Peyer's patch (tissue), 4 donors: ENCODE results near the gene FAT2. TPM values are rescaled to one million over a fixed set of nuclear protein-coding genes. Genes with fewer than 3 reads are reported as not detected.
"Not testable (repeated sequence)": the region's sequence is repeated elsewhere in the genome, so short reads cannot be mapped to it uniquely, and the experiment has no call there.

Experiments
- DNase-seq, 3 donors: peaks; one replicate each; pipeline ENCODE4 v3.0.0-alpha.2; 2017 to 2019
- H3K27ac ChIP-seq, 4 donors: fragments of 200-600 bp; sonication (generic); one replicate each; pipeline ENCODE4 v1.5.1; 2016 to 2019
- H3K27me3 ChIP-seq, 2 donors: fragments of 200-600 bp; sonication (generic); one replicate each; pipeline ENCODE4 v1.5.1; 2019
- H3K36me3 ChIP-seq, 3 donors: fragments of 200-600 bp; sonication (generic); one replicate each; pipeline ENCODE4 v1.5.1; 2016 to 2019
- H3K4me1 ChIP-seq, 4 donors: fragments of 200-600 bp; sonication (generic); one replicate each; pipeline ENCODE4 v1.5.1; 2016 to 2019
- H3K4me3 ChIP-seq, 4 donors: fragments of 200-600 bp; sonication (generic); 1 replicate in 3 of 4; 2 replicates in 1 of 4; pipeline ENCODE4 v1.5.1; 2016 to 2019; ENCODE audit warnings: mild to moderate bottlenecking in 1 of 4
- H3K9me3 ChIP-seq, 4 donors: fragments of 200-600 bp; sonication (generic); one replicate each; pipeline ENCODE4 v1.5.1; 2016 to 2019; ENCODE audit warnings: mild to moderate bottlenecking in 1 of 4
- POLR2A ChIP-seq, 2 donors: fragments of 450-650 bp; IDR thresholded peaks; one replicate each; pipeline ENCODE4 v1.5.1; 2017; ENCODE audit warnings: antibody characterized with exemption in 2 of 2, mild to moderate bottlenecking in 2 of 2, moderate library complexity in 2 of 2
- total RNA-seq, 4 donors: library from RNA; depleted of rRNA; stranded (reverse); fragments of >200 nt; gene quantifications; one replicate each; pipeline ENCODE4 v1.1.0, GENCODE V29; 2016
- TF ChIP-seq, protein P1 (sequence below), 6 experiments: fragments of 450-650 bp in 4 of 6; fragments of 200-600 bp in 2 of 6; sonication (generic) in 1 of 6; IDR thresholded peaks; one replicate each; pipeline ENCODE4 v1.5.1; 2017 to 2019; ENCODE audit warnings: antibody characterized with exemption in 6 of 6, mild to moderate bottlenecking in 3 of 6, moderate library complexity in 1 of 6

The FAT2 gene
- total RNA-seq, 4 donors from 2014 or later = under 0.01 TPM; not detected in 3

DNA sequence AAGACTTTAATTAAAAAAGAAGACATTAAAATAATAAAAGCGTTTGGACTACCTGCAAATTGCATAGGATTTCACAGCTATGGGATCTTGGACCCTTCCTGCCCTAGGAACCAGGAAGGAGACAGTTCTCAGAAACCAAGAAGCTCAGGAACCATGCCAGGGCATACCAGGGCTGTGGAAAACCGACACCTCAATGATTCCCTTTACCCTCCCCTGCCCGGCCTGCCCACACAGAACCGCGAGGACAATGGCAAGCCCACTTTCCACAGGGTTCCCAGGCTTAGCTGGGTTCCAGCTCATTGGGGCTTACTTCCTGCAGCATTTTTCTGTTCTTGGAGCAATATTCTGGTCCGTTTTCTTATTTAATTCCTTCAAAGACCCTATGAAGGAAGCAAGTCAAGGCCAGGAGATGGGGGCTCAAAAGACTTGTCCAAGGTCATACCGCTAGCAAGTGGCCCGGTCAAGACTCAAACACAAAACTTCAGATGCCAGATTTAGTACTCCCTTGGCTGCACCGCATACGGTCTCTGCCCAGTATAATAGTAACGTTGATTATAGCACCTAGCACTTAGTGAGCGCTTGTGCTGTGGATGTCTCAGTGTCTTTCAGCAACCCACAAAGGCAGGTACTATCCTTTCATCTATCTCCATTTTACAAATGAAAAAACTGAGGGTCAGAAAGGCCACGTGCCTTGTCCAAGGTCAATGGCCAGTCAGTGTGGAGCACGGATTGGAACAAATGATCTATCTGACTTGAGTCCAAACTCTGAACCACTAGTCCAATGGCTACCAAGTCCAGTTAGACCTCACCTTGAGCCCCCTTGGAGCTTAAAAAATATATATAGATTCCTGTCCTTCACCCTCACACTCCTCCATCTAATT is 6.8 kb downstream of the FAT2 start:
- H3K36me3 ChIP-seq = no peaks in the 10 kb centered on the region
- H3K27ac ChIP-seq = no peak overlapping the region
- peak in 1 of 3 donors; percentile 18 for DNase-seq
- no peaks in the 10 kb centered on the region for H3K4me1 ChIP-seq
- no peaks in the 10 kb centered on the region for H3K27me3 ChIP-seq
- no peak overlapping the region for H3K4me3 ChIP-seq
- no peaks in the 10 kb centered on the region for H3K9me3 ChIP-seq
- no peak for TF ChIP-seq POLR2A (IDR thresholded peaks at IDR 0.05)
- TF ChIP-seq, protein P1, sequence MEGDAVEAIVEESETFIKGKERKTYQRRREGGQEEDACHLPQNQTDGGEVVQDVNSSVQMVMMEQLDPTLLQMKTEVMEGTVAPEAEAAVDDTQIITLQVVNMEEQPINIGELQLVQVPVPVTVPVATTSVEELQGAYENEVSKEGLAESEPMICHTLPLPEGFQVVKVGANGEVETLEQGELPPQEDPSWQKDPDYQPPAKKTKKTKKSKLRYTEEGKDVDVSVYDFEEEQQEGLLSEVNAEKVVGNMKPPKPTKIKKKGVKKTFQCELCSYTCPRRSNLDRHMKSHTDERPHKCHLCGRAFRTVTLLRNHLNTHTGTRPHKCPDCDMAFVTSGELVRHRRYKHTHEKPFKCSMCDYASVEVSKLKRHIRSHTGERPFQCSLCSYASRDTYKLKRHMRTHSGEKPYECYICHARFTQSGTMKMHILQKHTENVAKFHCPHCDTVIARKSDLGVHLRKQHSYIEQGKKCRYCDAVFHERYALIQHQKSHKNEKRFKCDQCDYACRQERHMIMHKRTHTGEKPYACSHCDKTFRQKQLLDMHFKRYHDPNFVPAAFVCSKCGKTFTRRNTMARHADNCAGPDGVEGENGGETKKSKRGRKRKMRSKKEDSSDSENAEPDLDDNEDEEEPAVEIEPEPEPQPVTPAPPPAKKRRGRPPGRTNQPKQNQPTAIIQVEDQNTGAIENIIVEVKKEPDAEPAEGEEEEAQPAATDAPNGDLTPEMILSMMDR (IDR thresholded peaks at IDR 0.05) = no peak

DNA sequence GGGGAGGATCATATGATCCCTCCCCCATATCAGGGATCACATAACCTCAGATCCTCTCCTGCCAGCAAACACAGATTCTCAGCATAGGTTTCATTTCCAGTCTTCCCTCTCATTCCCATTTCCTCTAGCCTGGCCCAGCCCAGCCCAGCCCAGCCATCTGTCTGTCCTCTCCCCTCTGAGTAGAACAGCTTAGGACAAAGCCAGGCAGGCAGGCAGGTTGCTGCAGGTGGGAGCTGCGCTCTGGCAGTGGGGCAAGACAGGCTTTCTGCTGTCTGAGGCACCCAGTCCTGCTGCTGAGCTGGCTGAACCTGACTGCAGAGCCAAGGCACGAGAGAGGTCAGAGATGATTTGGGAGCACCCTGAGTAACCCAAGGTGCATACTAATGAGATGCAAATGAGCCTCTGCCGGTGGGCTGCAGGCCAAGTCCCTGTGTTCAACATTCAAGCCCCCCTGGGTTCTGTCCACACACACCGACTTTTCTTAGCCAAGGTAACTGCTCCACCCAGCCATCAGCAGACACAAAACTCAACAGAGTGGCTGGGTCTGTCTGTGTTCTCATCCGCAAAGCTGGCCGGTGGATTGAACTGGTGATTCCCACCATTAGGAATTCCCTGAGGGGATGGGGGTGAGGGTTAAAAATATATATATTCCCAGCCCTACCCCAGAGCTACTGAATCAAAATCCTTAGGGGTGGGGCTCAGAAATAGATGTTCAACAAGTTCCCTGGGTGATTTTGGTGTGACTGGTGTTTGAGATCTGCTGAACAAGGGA is 9.1 kb downstream of the FAT2 start:
- Histone ChIP-seq H3K27me3 (no peaks in the 10 kb centered on the region), H3K27ac (no peak overlapping the region), H3K9me3 (no peaks in the 10 kb centered on the region), H3K4me3 (no peak overlapping the region), H3K4me1 (no peaks in the 10 kb centered on the region), H3K36me3 (no peaks in the 10 kb centered on the region)
- TF ChIP-seq POLR2A (IDR thresholded peaks at IDR 0.05) = no peak
- TF ChIP-seq, protein P1 (IDR thresholded peaks at IDR 0.05) = no peak
- no peak for DNase-seq

DNA sequence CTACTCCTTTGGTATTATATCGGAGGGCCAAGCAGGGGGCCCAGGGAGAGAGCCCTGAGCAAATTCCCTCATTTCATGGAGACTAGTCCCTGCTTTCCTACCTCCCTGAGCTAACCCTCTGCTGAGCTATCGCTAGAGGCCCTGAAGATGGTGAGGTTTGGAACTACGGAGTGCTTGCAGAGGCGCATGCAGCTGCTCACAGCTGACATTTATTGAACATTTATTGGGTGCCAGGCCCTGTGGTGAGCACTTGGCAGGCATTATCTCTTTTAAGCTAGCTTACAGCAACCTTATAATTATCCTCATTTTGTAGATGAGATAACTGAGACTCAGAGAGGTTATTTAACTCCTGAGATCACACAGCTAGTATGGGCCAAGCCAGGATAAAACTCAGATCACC is 9.8 kb downstream of the FAT2 start:
- H3K27me3 ChIP-seq = no peaks in the 10 kb centered on the region
- H3K36me3 ChIP-seq = no peaks in the 10 kb centered on the region
- H3K4me3 ChIP-seq = no peak overlapping the region
- TF ChIP-seq, protein P1 (IDR thresholded peaks at IDR 0.05) = no peak
- TF ChIP-seq POLR2A (IDR thresholded peaks at IDR 0.05) = no peak
- no peaks in the 10 kb centered on the region for H3K9me3 ChIP-seq
- H3K27ac ChIP-seq = no peak overlapping the region
- no peak for DNase-seq
- H3K4me1 ChIP-seq = no peaks in the 10 kb centered on the region

DNA sequence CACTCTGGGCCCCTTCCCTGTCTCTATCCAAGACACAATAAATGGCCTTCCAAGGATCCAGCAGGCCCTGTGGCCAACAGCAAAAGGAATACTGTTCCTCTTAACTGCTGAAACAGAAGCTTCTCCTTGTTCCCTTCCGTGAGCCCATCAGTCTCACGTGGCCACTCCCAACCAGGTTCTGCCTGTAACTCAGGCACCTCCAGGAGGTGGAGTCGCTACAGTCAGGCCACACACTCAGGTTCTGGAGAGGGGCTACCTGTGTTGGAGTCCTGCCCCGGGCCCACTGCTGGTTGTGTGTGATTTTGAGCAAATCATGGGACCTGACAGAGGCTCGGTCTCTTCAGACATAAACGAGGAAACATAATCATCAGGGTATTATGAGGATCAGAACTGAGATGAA is 10.3 kb downstream of the FAT2 start:
- H3K4me1 ChIP-seq = no peaks in the 10 kb centered on the region
- H3K4me3 ChIP-seq = no peak overlapping the region
- TF ChIP-seq POLR2A (IDR thresholded peaks at IDR 0.05) = no peak
- TF ChIP-seq, protein P1 (IDR thresholded peaks at IDR 0.05) = no peak
- DNase-seq = no peak
- H3K27me3 ChIP-seq = no peaks in the 10 kb centered on the region
- no peaks in the 10 kb centered on the region for H3K36me3 ChIP-seq
- H3K9me3 ChIP-seq = no peaks in the 10 kb centered on the region
- no peak overlapping the region for H3K27ac ChIP-seq

DNA sequence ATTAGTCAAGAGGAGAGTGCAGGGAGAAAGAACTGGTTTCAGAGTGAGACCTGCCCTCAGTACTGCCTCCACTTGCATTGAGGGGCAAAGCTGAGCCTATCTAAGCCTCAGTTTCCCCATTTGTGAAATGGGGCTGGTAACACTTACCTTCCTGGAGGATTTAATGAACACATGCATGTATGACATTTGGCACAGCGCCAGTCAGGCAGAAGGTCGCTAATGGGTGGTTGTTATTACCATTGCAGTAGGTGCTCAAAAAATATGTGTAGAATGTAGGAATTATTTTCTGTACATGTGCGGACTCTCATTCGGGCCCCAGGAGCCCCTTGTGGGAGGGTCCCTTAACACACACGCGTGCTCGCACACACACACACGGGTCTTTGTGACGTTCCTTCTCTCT is 10.9 kb downstream of the FAT2 start:
- H3K4me3 ChIP-seq = no peak overlapping the region
- H3K36me3 ChIP-seq = no peaks in the 10 kb centered on the region
- H3K9me3 ChIP-seq = no peaks in the 10 kb centered on the region
- H3K4me1 ChIP-seq = no peaks in the 10 kb centered on the region
- H3K27ac ChIP-seq = no peak overlapping the region
- no peak for DNase-seq
- H3K27me3 ChIP-seq = no peaks in the 10 kb centered on the region
- TF ChIP-seq, protein P1 (IDR thresholded peaks at IDR 0.05) = no peak
- no peak for TF ChIP-seq POLR2A (IDR thresholded peaks at IDR 0.05)

DNA sequence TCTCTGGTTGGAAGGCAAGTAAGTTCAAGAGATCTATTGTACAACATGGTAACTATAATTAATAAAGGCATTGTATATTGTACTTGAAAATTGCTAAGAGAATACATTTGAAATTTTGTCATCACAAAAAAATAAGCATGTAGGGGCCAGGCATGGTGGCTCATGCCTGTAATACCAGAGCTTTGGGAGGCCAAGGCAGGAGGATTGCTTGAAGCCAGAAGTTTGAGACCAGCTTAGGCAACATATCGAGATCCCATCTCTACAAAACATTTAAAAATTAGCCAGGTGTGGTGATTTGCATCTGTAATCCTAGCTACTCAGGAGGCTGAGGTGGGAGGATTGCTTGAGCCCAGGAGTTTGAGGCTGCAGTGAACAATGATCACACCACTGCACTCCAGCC is 12.0 kb downstream of the FAT2 start:
- DNase-seq, H3K4me3 ChIP-seq, H3K4me1 ChIP-seq, H3K27me3 ChIP-seq, H3K27ac ChIP-seq, H3K9me3 ChIP-seq, H3K36me3 ChIP-seq: not testable (repeated sequence)
